IMR-90 (cell line): Measurements from ENCODE around the gene KATNB1. TPM values are rescaled to one million over a fixed set of nuclear protein-coding genes. Genes with fewer than 3 reads are reported as not detected.

Experiments
- ATAC-seq: fragments of 200-7000 bp; cut with Tn5 transposase; 2 replicates; pipeline ENCODE4 v1.9.1; 2020; ENCODE audit warnings: low read depth, mild to moderate bottlenecking, moderate library complexity
- BruUV-seq: library from RNA; stranded (reverse); fragments of 400-500 nt; replicated peaks from 2 replicates; lab custom pipeline; 2021; lab: Mats Ljungman, UMichigan
- CTCF ChIA-PET: fragments of 300-600 bp; formaldehyde crosslinking; extraction: SDS; loops from one replicate; lab custom pipeline; 2021; ENCODE audit warnings: antibody characterized with exemption; lab: Yijun Ruan, JAX
- POLR2A ChIA-PET: fragments of 300-600 bp; sonication (Branson Sonifier 250); formaldehyde crosslinking; loops from one replicate; lab custom pipeline; 2022; ENCODE audit warnings: antibody characterized with exemption; ENCODE audit not compliant: unreplicated experiment; lab: Charles Lee
- DNase-seq: peaks from one replicate; pipeline ENCODE4 v3.0.0; 2013
- H2AFZ ChIP-seq: replicated peaks from 2 replicates; pipeline ENCODE3; 2013; ENCODE audit warnings: low read length, mild to moderate bottlenecking; ENCODE audit not compliant: poor library complexity
- H2AK5ac ChIP-seq: 2 replicates; pipeline ENCODE4 v1.6.1; 2013; ENCODE audit warnings: low read depth, low read length, inconsistent platforms
- H2AK9ac ChIP-seq: replicated peaks from 2 replicates; pipeline ENCODE3; 2013; ENCODE audit warnings: mild to moderate bottlenecking, low read depth, low read length, moderate library complexity; ENCODE audit not compliant: poor library complexity
- H2BK120ac ChIP-seq: 2 replicates; pipeline ENCODE4 v1.6.1; 2013; ENCODE audit warnings: low read depth, low read length, inconsistent platforms
- H2BK15ac ChIP-seq: 3 replicates; pipeline ENCODE4 v1.6.1; 2013; ENCODE audit warnings: low read depth, low read length, inconsistent platforms
- H2BK20ac ChIP-seq: 2 replicates; pipeline ENCODE4 v1.6.1; 2013; ENCODE audit warnings: low read depth, mild to moderate bottlenecking, inconsistent platforms, low read length, moderate library complexity
- H2BK5ac ChIP-seq: 2 replicates; pipeline ENCODE4 v1.6.1; 2013; ENCODE audit warnings: mild to moderate bottlenecking, low read depth, low read length, inconsistent platforms; ENCODE audit not compliant: poor library complexity, severe bottlenecking
- H3K14ac ChIP-seq: replicated peaks from 2 replicates; pipeline ENCODE4 v1.6.1; 2013; ENCODE audit warnings: low read depth, low read length, inconsistent platforms
- H3K18ac ChIP-seq: 2 replicates; pipeline ENCODE4 v1.6.1; 2013; ENCODE audit warnings: low read depth, low read length, control low read depth
- H3K23ac ChIP-seq: 2 replicates; pipeline ENCODE4 v1.6.1; 2013; ENCODE audit warnings: low read depth, low read length, inconsistent platforms
- H3K27ac ChIP-seq: 2 replicates; pipeline ENCODE4 v1.5.1; 2013; ENCODE audit warnings: mild to moderate bottlenecking, control low read depth, low read length; ENCODE audit not compliant: insufficient read depth
- H3K27me3 ChIP-seq: 2 replicates; pipeline ENCODE4 v1.6.1; 2013; ENCODE audit warnings: low read length; ENCODE audit not compliant: control insufficient read depth, insufficient read depth
- H3K36me3 ChIP-seq: 2 replicates; pipeline ENCODE4 v1.6.1; 2013; ENCODE audit warnings: low read length, mixed read lengths; ENCODE audit not compliant: control insufficient read depth, insufficient read depth
- H3K4ac ChIP-seq: 2 replicates; pipeline ENCODE4 v1.6.1; 2013; ENCODE audit warnings: low read depth, low read length, inconsistent platforms
- H3K4me1 ChIP-seq: 2 replicates; pipeline ENCODE4 v1.6.1; 2013; ENCODE audit warnings: low read length, mixed read lengths; ENCODE audit not compliant: control insufficient read depth, insufficient read depth
- H3K4me2 ChIP-seq: 2 replicates; pipeline ENCODE4 v1.6.1; 2013; ENCODE audit warnings: low read depth, mild to moderate bottlenecking, control low read depth, low read length, moderate library complexity
- H3K4me3 ChIP-seq: 2 replicates; pipeline ENCODE4 v1.5.1; 2013; ENCODE audit warnings: low read depth, mild to moderate bottlenecking, control low read depth, low read length, moderate library complexity; ENCODE audit not compliant: insufficient read depth
- H3K56ac ChIP-seq: 2 replicates; pipeline ENCODE4 v1.6.1; 2013; ENCODE audit warnings: low read length, inconsistent platforms; ENCODE audit not compliant: insufficient read depth; ENCODE audit errors: extremely low read depth
- H3K79me1 ChIP-seq, 2 experiments: 2 replicates each; pipeline ENCODE4 v1.6.1; 2013; ENCODE audit warnings: low read length in 2 of 2, inconsistent platforms in 1 of 2, low read depth in 1 of 2
- H3K9ac ChIP-seq: 2 replicates; pipeline ENCODE4 v1.6.1; 2013; ENCODE audit warnings: low read depth, low read length, control low read depth
- H3K9me1 ChIP-seq: 2 replicates; pipeline ENCODE4 v1.6.1; 2013; ENCODE audit warnings: low read length, inconsistent platforms; ENCODE audit not compliant: insufficient read depth
- H3K9me3 ChIP-seq: 2 replicates; pipeline ENCODE4 v1.6.1; 2013; ENCODE audit warnings: low read length; ENCODE audit not compliant: control insufficient read depth, insufficient read depth
- H4K20me1 ChIP-seq: 2 replicates; pipeline ENCODE4 v1.6.1; 2013; ENCODE audit warnings: low read length, inconsistent platforms; ENCODE audit not compliant: insufficient read depth
- H4K5ac ChIP-seq: 2 replicates; pipeline ENCODE4 v1.6.1; 2013; ENCODE audit warnings: mild to moderate bottlenecking, low read depth, low read length, control low read depth
- H4K8ac ChIP-seq, 2 experiments: 2 replicates each; pipeline ENCODE4 v1.6.1; 2013; ENCODE audit warnings: low read depth in 2 of 2, low read length in 2 of 2, control low read depth in 1 of 2, inconsistent platforms in 1 of 2
- H4K91ac ChIP-seq: 2 replicates; pipeline ENCODE4 v1.6.1; 2013; ENCODE audit warnings: low read depth, low read length, inconsistent platforms; ENCODE audit not compliant: insufficient read depth
- CEBPB ChIP-seq: IDR thresholded peaks from 2 replicates; pipeline ENCODE4 v1.6.1; 2012; ENCODE audit warnings: low read depth, low read length, improper control_type of control experiment
- RAD21 ChIP-seq: IDR thresholded peaks from 2 replicates; pipeline ENCODE4 v1.6.1; 2012; ENCODE audit warnings: low read length, improper control_type of control experiment
- whole genome bisulfite sequencing, 2 experiments: methylation state at CpG; one replicate each; pipeline versions ENCODE4 v1.1.5 to v1.1.7; 2013; ENCODE audit warnings: missing lambda C conversion rate in 2 of 2; ENCODE audit not compliant: insufficient read length in 1 of 2; ENCODE audit errors: extremely low coverage in 2 of 2; 5-methylcytosine and 5-hydroxymethylcytosine counted together
- dilution Hi-C: fragments of 300-500 bp; cut with HindIII; formaldehyde crosslinking; loops from one replicate; pipeline ENCODE4 v1.14.3; 2018; ENCODE audit warnings: low sequenced_read_pairs; ENCODE audit not compliant: unreplicated experiment
- in situ Hi-C: fragments of 300-500 bp; cut with MboI; formaldehyde crosslinking; loops from 3 replicates; pipeline ENCODE4 v1.14.3; 2019; ENCODE audit warnings: low sequenced_read_pairs, inconsistent platforms, mixed read lengths
- intact Hi-C: fragments of 100-400 bp; cut with micrococcal nuclease; formaldehyde crosslinking; loops from 2 replicates; pipeline ENCODE4 v1.10.0; 2022
- polyA plus RNA-seq, 3 experiments: library from polyadenylated mRNA; depleted of rRNA; stranded (reverse); fragments of >200 nt; gene quantifications; 2 replicates each; pipeline ENCODE4 v1.2.3, GENCODE V29; 2012; ENCODE audit warnings: low replicate concordance in 1 of 3
- total RNA-seq: library from RNA; depleted of rRNA; stranded (reverse); fragments of >200 nt; gene quantifications from 2 replicates; pipeline ENCODE4 v1.2.3, GENCODE V29; 2012

KATNB1 gene
- total and polyA plus RNA-seq, 2 of the 4 experiments (the other 2 are of a cell fraction) = 10.9 to 23.5 TPM

GRCh38 chr16:57722651-57723050, 12.9 kb upstream of the KATNB1 start:
- no peak overlapping the region for H4K91ac ChIP-seq
- WGBS, 2 experiments = 43% methylated on average over 2 of the region's 11 CpGs; no CpG with 5 or more reads in 1 of the 2 experiments
- H2BK20ac ChIP-seq = no peak overlapping the region
- H2BK15ac ChIP-seq = no peak overlapping the region
- intact Hi-C loops (no loop called here), dilution Hi-C loops (no loop called here), in situ Hi-C loops (no loop called here)
- no peaks in the 10 kb centered on the region for H3K4me1 ChIP-seq
- H3K27me3 ChIP-seq = peaks cover 18% of the 10 kb centered on the region
- no peaks in the 10 kb centered on the region for H3K36me3 ChIP-seq
- no peak for DNase-seq
- no peaks in the 10 kb centered on the region for H3K9me1 ChIP-seq
- H3K9ac ChIP-seq = no peak overlapping the region
- H2AK9ac ChIP-seq = no peak overlapping the region
- no peak overlapping the region for H3K4ac ChIP-seq
- H3K79me1 ChIP-seq = no peaks in the 10 kb centered on the region
- no peak overlapping the region for H3K4me3 ChIP-seq
- BruUV-seq = no TSS peak
- no peak overlapping the region for H3K14ac ChIP-seq
- H3K27ac ChIP-seq = no peak overlapping the region
- H3K4me2 ChIP-seq = no peak overlapping the region
- no peak overlapping the region for H3K56ac ChIP-seq
- CTCF ChIA-PET = no interaction called here
- no peak overlapping the region for H3K23ac ChIP-seq
- no peak overlapping the region for H2AK5ac ChIP-seq
- no peak overlapping the region for H2BK120ac ChIP-seq
- H4K20me1 ChIP-seq = no peaks in the 10 kb centered on the region
- H3K9me3 ChIP-seq = no peaks in the 10 kb centered on the region
- no peak overlapping the region for H3K18ac ChIP-seq
- H4K8ac ChIP-seq = no peak overlapping the region
- no peak overlapping the region for H4K5ac ChIP-seq
- no peak for TF ChIP-seq RAD21
- no peak for TF ChIP-seq CEBPB
- H2BK5ac ChIP-seq = no peak overlapping the region
- no peak for ATAC-seq
- no peak overlapping the region for H2AFZ ChIP-seq
- POLR2A ChIA-PET = no interaction called here
